Hematopoietic multipotent progenitor cell treated with erythropoietin and hydrocortisone succinate and interleukin-3 and kit ligand, for 15 days (in vitro differentiated cells): Measurements from ENCODE around the gene CACNA1E.
"Not testable (repeated sequence)": the region's sequence is repeated elsewhere in the genome, so short reads cannot be mapped to it uniquely, and the experiment has no call there.

ENCODE experiments used
- DNase-seq: peaks from one replicate; pipeline ENCODE4 v3.0.0-alpha.2; 2015; ENCODE audit warnings: low spot score

The CACNA1E gene

DNA sequence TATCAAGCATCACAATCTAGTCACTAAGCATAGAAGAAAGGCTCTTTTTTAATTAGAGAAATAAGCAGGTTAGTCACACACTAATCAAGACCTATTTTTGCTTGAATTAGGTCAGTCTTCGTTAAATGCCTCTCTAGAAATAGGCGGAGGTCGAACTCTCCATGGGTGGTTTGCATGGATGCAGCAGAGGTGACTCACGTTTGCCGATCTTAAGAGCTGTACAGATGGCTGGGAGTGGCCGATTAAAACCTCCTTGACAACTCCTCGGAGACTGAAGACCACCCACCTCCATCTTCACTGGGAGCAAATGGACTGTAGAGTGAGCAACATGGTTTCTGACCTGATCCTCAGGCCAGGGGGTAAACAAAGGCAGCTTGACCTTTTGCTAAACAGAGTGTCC is 328.9 kb downstream of the CACNA1E start:
- DNase-seq = no peak

DNA sequence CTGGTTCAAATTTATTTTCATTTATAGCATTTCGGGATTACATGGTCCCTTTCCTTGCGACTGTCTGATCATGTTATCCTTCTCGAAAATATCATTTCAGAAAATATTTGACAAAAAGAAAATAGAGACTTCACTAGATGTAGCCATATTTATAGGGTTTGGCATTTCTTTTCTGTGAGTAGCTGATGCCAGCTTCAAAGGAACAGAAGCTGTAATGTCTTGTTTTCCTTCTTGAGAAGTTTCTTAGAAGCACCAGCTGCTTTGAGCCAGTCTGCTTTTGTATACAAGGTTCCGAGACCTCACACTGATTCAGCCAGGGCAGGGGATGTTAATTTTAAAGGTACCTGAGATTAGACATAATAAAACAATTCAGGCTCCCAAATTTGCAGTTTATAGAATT is 329.9 kb downstream of the CACNA1E start:
- DNase-seq = no peak

DNA sequence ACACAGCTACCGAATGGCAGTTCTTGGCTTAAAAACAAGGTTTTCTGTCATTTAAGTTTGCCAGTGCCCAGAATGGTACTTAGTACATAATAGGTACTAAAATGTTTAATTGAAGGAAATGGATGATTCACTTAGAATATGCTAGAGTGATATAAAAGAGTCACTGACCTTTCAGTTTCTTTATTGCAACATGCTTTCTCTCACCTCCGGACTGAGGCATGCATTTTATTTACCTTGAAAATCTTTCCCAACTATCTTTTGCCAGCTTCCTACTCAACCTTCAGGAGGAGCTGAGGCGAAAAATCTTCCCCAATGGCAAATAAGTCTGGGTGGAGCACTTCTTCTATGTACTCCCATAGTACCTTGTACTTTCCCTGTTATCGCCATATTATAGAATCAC is 333.3 kb downstream of the CACNA1E start:
- DNase-seq = no peak

DNA sequence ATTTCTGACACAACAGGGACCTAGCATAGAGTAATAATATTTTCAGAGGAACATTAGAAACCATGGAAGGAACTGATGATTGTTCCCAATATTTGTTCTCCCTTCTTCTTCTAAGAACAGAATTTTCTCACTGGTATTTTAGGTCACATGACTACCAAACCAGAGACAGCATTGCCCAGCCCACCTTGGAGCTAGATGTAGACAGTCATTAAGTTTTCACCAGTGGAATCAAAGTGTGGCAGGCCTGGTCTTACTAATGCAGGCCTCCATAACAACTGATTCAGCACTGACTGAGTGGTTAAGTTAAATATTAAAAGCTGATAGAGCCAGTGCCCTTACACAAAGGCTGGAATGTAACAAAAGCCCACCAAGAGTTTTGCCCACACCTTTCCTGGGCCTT is 333.8 kb downstream of the CACNA1E start:
- no peak for DNase-seq

DNA sequence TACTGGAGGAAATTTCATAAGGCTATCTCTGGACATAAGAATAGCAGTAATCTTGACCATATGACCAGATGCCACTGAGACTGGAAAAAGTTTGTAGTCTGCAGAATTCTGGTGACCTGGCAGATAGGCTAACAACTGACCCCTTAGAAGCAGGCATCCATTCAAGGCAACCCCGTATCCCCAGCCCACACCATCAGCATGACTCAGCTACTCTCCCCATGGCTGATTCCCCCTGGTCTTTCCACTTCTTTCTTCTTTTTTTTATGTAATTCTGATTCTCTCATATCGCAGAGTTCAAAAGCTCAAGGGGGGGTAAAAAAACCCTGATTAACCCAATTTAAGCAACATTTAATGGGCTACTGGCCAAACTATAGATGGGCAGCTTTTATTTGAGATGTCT is 335.1 kb downstream of the CACNA1E start:
- DNase-seq = no peak

DNA sequence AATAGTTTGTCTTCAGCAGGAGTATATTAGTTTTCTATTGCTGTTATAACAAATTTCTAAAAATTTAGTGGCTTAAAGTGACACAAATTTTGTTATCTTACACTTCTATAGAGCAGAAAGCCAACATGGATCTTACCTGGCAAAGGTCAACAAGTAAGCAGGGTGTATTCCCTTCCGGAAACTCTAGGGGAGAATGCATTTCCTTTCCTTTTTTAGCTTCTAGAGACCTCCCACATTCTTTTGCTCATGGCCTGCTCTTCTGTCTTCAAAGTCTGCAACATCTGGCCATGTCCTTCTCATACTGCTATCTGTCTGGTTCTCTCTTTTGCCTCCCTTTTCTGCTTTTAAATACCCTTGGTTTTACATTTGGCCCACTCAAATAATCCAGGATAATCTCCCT is 335.6 kb downstream of the CACNA1E start:
- DNase-seq = no peak

DNA sequence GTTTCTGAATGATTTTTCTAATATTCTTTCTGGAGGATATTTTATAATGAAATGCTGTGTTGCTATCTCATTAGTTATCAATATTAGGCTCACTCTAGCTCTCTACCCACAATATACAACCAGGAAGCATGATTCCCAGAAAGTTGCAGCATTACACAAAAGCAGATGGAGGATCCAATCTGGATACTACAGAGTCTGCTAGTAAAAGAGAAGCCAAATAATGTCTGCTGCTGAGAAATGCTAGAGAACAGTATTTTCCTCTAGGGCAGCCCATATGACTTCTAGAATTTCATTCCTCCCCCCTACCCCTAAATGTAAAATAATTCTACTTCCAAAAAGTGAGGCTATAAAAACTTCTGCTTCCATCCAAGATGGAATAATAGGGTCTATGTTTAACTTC is 338.4 kb downstream of the CACNA1E start:
- no peak for DNase-seq

DNA sequence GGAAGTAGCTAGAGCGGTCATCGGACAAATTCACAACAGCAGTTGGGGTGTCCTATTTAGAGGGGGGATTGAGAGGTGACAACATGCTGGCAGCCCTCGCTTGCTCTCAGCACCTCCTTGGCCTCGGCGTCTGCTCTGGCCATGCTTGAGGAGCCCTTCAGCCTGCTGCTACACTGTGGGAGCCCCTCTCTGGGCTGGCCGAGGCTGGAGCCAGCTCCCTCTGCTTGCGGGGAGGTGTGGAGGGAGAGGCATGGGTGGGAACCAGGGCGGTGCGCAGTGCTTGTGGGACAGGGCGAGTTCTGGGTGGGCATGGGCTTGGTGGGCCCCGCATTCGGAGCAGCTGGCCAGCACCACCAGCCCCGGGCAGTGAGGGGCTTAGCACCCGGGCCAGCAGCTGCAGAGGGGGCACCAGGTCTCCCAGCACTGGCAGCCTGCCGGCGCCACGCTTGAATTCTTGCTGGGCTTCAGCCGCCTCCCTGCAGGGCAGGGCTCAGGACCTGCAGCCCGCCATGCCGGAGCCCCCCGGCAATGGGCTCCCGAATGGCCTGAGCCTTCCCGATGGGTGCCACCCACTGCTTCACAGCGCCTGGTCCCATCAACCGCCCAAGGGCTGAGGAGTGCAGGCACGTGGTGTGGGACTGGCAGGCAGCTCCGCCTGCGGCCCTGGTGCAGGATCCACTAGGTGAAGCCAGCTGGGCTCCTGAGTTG is 349.0 kb downstream of the CACNA1E start:
- not testable (repeated sequence) for DNase-seq

DNA sequence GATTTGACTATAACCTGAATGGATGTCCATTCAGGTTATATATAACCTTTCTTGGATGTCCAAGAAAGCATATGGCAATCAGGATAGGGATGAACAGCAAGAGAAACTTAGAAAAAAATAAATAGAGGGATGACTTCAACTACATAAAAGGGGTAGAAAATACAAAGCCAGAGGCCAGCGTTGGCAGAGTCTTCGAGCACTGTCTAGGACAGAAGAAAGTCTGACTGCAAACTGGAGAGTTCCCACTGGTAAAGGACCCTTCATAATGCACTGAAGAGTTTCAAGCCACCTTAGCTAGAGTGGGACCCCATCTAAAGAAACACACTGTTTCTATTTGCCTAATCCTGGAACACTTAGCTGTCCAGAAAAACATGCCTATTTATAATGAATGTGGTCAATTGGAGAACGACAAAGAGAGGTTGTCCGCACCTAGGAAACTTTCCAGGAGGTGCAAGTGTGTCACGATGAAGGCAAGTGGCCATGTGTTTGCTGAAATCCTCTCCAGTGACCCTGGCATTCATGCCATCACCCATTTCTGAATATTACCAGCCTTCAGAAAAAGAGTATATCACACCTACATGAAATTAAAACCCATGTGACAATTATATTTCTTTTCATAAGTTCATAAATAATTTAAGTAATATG is 362.8 kb downstream of the CACNA1E start:
- no peak for DNase-seq

DNA sequence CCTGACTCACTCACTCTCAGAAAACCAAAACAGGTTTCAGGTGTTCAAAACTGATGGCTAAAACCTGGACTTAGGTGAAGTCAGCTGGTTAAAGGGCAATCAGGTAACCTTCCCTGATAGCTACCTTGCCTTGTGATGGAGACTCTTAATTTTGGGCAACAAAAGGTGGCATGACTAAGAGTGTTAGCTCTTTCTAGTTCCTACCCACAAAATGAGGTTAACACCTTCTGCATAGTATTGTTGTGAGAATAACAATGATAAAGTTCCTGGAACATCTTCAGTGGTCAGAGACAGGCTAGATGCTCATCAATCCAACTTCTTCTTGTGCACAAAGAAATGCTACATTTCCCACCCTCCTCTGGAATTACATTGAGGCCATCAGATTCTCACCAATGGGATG is 363.4 kb downstream of the CACNA1E start:
- DNase-seq = no peak

DNA sequence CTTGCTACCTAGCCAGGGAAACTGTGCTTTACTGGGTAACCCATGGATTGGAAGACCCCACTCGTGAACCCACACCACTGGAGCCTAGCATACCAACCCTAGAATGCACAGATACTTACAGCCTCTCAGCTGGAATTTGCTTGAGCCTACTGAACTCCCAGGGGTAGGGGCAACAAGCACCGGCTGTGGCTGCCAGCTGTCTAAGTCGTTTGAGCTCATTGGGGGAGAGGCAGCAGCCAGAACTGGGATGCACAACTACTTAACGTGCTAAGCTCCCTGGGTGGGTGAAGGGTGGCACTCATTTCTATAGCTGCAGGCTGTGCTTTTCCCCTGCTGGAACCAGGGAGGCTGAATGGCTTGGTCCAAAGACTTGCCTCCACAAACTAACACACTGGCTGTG is 365.8 kb downstream of the CACNA1E start:
- DNase-seq = no peak

DNA sequence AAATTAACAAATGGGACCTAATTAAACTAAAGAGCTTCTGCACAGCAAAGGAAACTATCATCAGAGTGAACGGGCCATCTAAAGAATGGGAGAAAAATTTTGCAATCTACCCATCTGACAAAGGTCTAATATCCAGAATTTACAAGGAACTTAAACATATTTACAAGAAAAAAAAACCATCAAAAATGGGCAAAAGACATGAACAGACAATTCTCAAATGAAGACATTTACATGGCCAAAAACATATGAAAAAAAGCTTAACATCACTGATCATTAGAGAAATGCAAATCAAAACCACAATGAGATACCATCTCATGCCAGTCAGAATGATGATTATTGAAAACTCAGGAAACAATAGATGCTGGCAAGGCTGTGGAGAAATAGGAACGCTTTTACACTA is 370.9 kb downstream of the CACNA1E start:
- not testable (repeated sequence) for DNase-seq

DNA sequence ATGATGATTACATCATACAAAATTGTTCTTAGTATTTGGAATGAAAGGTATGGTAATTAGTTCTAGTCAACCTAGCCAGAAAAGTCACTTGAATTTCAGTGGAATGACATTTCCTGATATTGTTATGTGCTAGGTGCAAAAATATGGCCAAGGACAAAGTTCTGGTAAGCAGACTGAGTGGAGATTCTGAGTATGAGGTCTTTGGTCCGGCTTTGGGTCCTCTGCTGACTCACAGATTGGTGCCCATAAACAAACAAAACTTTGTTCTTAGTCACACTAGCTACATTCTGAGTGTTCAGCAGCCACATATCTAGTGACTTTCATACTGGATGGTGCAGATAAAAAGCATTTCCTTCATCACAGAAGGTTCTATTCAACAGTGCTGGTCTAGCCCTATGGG is 372.1 kb downstream of the CACNA1E start:
- no peak for DNase-seq
